ENCODE measurements around the gene FUT2. TPM values are rescaled to one million over a fixed set of nuclear protein-coding genes. Genes with fewer than 3 reads are reported as not detected.

FUT2 gene
- total RNA-seq, 1 donor from 2014 or later: not detected

DNA sequence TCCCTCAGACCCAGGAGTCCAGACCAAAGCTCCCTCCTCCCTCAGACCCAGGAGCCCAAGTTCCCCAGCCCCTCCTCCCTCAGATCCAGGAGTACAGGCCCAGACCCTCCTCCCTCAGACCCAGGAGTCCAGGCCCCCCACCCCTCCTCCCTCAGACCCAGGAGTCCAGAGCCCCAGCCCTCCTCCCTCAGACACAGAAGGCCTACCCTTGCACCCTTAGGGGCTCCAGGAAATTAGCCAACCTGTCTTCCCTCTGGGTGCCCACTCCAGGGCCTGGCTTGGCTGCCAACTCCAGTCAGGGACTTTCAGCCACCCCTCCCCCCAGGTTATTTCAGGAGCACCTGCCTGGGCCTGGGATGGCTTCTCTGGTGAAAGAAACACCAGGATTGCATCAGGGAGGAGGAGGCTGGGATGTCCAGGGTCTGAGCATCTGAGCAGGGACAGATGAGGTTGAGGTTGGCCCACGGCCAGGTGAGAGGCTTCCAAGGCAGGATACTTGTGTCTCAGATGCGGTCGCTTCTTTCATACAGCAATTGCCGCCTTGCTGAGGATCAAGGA lies 59.4 kb downstream of the FUT2 start, which contains the start of gene FGF21:
TSS of gene FGF21 (plus strand) at position 441 of the 558 bp plus-strand sequence. CDS start 713 bp downstream, outside the sequence.
- intact Hi-C loops (cut with micrococcal nuclease): no loop called here
- Mint-ChIP-seq H3K4me1 (peaks cover 9% of the 10 kb centered on the region), H3K27ac (no peak within 1 kb of the TSS), H3K4me3 (no peak within 1 kb of the TSS), H3K27me3 (peaks cover 37% of the 10 kb centered on the region), H3K36me3 (ENCODE audit: low read depth) (no peaks in the 10 kb centered on the region), H3K9me3 (no peaks in the 10 kb centered on the region)
- CTCF ChIA-PET: no interaction called here
- TF ChIP-seq, protein P1, sequence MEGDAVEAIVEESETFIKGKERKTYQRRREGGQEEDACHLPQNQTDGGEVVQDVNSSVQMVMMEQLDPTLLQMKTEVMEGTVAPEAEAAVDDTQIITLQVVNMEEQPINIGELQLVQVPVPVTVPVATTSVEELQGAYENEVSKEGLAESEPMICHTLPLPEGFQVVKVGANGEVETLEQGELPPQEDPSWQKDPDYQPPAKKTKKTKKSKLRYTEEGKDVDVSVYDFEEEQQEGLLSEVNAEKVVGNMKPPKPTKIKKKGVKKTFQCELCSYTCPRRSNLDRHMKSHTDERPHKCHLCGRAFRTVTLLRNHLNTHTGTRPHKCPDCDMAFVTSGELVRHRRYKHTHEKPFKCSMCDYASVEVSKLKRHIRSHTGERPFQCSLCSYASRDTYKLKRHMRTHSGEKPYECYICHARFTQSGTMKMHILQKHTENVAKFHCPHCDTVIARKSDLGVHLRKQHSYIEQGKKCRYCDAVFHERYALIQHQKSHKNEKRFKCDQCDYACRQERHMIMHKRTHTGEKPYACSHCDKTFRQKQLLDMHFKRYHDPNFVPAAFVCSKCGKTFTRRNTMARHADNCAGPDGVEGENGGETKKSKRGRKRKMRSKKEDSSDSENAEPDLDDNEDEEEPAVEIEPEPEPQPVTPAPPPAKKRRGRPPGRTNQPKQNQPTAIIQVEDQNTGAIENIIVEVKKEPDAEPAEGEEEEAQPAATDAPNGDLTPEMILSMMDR (IDR thresholded peaks at IDR 0.05): no peak
- POLR2A ChIA-PET: interaction anchor here (0.7 kb wide), 1 partner anchor 72 kb away, joined by 4 read pairs; no protein-coding TSS in a partner anchor
- no peak for DNase-seq
- no peak for ATAC-seq (ENCODE audit: low read depth)

Other genes starting within 250 kb of the FUT2 start
- 63.4 and 71.4 TPM in 2 replicates for gene GRWD1, start 250.0 kb upstream of the FUT2 start, total RNA-seq
- gene KCNJ14, start 240.4 kb upstream of the FUT2 start, total RNA-seq: 1.7 and 2.2 TPM in 2 replicates
- 35.6 and 40.5 TPM in 2 replicates for gene CYTH2, start 226.6 kb upstream of the FUT2 start, total RNA-seq
- 0.60 and 0.66 TPM in 2 replicates for gene LMTK3, start 184.1 kb upstream of the FUT2 start, total RNA-seq
- not detected in 2 replicates for gene SULT2B1, start 143.8 kb upstream of the FUT2 start, total RNA-seq
- not detected in 2 replicates for gene SPACA4, start 89.2 kb upstream of the FUT2 start, total RNA-seq
- 3.5 and 5.6 TPM in 2 replicates for gene FAM83E, start 80.9 kb upstream of the FUT2 start, total RNA-seq
- gene RPL18, start 76.8 kb upstream of the FUT2 start, total RNA-seq: 2,427 and 2,762 TPM in 2 replicates
- gene SPHK2, start 76.5 kb upstream of the FUT2 start, total RNA-seq: 38.2 and 48.5 TPM in 2 replicates
- 8.7 and 9.2 TPM in 2 replicates for gene DBP, start 58.6 kb upstream of the FUT2 start, total RNA-seq
- 9.5 and 10.3 TPM in 2 replicates for gene CA11, start 49.8 kb upstream of the FUT2 start, total RNA-seq
- 0.54 and 0.71 TPM in 2 replicates for gene NTN5, start 23.0 kb upstream of the FUT2 start, total RNA-seq
- gene MAMSTR, start 23.8 kb downstream of the FUT2 start, total RNA-seq: 0.37 and 0.78 TPM in 2 replicates
- 0.07 and 0.12 TPM in 2 replicates for gene RASIP1, start 44.6 kb downstream of the FUT2 start, total RNA-seq
- not detected in 2 replicates for gene IZUMO1, start 50.9 kb downstream of the FUT2 start, total RNA-seq
- not detected in 2 replicates for gene FUT1, start 56.7 kb downstream of the FUT2 start, total RNA-seq
- gene FGF21, start 59.6 kb downstream of the FUT2 start, total RNA-seq: not detected in 2 replicates
- gene BCAT2, start 115.1 kb downstream of the FUT2 start, total RNA-seq: 44.0 and 47.8 TPM in 2 replicates
- gene HSD17B14, start 140.5 kb downstream of the FUT2 start, total RNA-seq: 2.6 and 2.8 TPM in 2 replicates
- 5.7 and 6.4 TPM in 2 replicates for gene PLEKHA4, start 172.6 kb downstream of the FUT2 start, total RNA-seq
- gene PPP1R15A, start 176.4 kb downstream of the FUT2 start, total RNA-seq: 115 and 123 TPM in 2 replicates
- gene TULP2, start 202.8 kb downstream of the FUT2 start, total RNA-seq: not detected in 2 replicates
- 116 and 126 TPM in 2 replicates for gene NUCB1, start 204.3 kb downstream of the FUT2 start, total RNA-seq
- gene DHDH, start 237.7 kb downstream of the FUT2 start, total RNA-seq: not detected in 2 replicates

All from activated B cell treated with CpG ODN at 0.5 μM for 24 hours (primary cell).